Parathyroid adenoma (tissue), 2 donors: ENCODE data around the gene KSR1.
"Not testable (repeated sequence)": the region's sequence is repeated elsewhere in the genome, so short reads cannot be mapped to it uniquely, and the experiment has no call there.

ENCODE experiments used
- H2AFZ ChIP-seq: fragments of 300-600 bp; sonication (generic); one replicate; pipeline ENCODE4 v1.7.0; 2017; ENCODE audit warnings: antibody characterized with exemption, mild to moderate bottlenecking
- H3K27ac ChIP-seq: fragments of 300-600 bp; sonication (generic); one replicate; pipeline ENCODE4 v1.7.0; 2017
- H3K27me3 ChIP-seq: fragments of 300-600 bp; sonication (generic); one replicate; pipeline ENCODE4 v1.7.0; 2017; ENCODE audit warnings: low read length; ENCODE audit not compliant: control insufficient read depth, insufficient read depth
- H3K36me3 ChIP-seq: fragments of 300-600 bp; sonication (generic); one replicate; pipeline ENCODE4 v1.7.0; 2017; ENCODE audit warnings: low read length; ENCODE audit not compliant: control insufficient read depth, insufficient read depth
- H3K4me1 ChIP-seq: fragments of 300-600 bp; sonication (generic); one replicate; pipeline ENCODE4 v1.7.0; 2017; ENCODE audit warnings: control low read depth
- H3K4me2 ChIP-seq: fragments of 300-600 bp; sonication (generic); one replicate; pipeline ENCODE4 v1.7.0; 2017; ENCODE audit warnings: low read length
- H3K4me3 ChIP-seq: fragments of 300-600 bp; sonication (generic); one replicate; pipeline ENCODE4 v1.7.0; 2017; ENCODE audit warnings: low read depth, low read length
- H3K79me2 ChIP-seq: fragments of 300-600 bp; sonication (generic); one replicate; pipeline ENCODE4 v1.7.0; 2017; ENCODE audit warnings: control low read depth
- H3K9ac ChIP-seq: fragments of 300-600 bp; sonication (generic); one replicate; pipeline ENCODE4 v1.7.0; 2017; ENCODE audit warnings: mild to moderate bottlenecking
- H3K9me3 ChIP-seq: fragments of 300-600 bp; sonication (generic); one replicate; pipeline ENCODE4 v1.7.0; 2017; ENCODE audit warnings: low read length; ENCODE audit not compliant: control insufficient read depth
- CTCF ChIP-seq: fragments of 300-600 bp; sonication (generic); IDR thresholded peaks from one replicate; pipeline ENCODE4 v1.7.0; 2017; ENCODE audit warnings: antibody characterized with exemption, mild to moderate bottlenecking
- donor health status: primary hyperparathyroidism.

KSR1 gene

GRCh38 chr17:27439342-27439741, 16.9 kb upstream of the KSR1 start:
- no peak overlapping the region for H3K27ac ChIP-seq

GRCh38 chr17:27442702-27443101, 13.5 kb upstream of the KSR1 start:
- H3K4me1 ChIP-seq, result no peaks in the 10 kb centered on the region
- no peak overlapping the region for H3K4me3 ChIP-seq

More at GRCh38 chr17:27439342-27439741, 16.9 kb upstream of the KSR1 start:
- H3K9ac ChIP-seq, result no peak overlapping the region
- no peaks in the 10 kb centered on the region for H3K36me3 ChIP-seq
- no peak for TF ChIP-seq CTCF
- no peaks in the 10 kb centered on the region for H3K27me3 ChIP-seq
- H3K9me3 ChIP-seq, result no peaks in the 10 kb centered on the region
- no peak overlapping the region for H3K4me3 ChIP-seq
- H3K4me1 ChIP-seq, result no peaks in the 10 kb centered on the region
- no peaks in the 10 kb centered on the region for H3K79me2 ChIP-seq
- H2AFZ ChIP-seq, result no peak overlapping the region
- H3K4me2 ChIP-seq, result no peak overlapping the region

GRCh38 chr17:27443491-27443890, 12.8 kb upstream of the KSR1 start:
- Histone ChIP-seq H2AFZ (no peak overlapping the region), H3K27ac (no peak overlapping the region), H3K27me3 (no peaks in the 10 kb centered on the region), H3K4me2 (no peak overlapping the region), H3K79me2 (no peaks in the 10 kb centered on the region), H3K9me3 (no peaks in the 10 kb centered on the region), H3K4me1 (no peaks in the 10 kb centered on the region), H3K9ac (no peak overlapping the region), H3K4me3 (no peak overlapping the region), H3K36me3 (no peaks in the 10 kb centered on the region)
- no peak for TF ChIP-seq CTCF

More at GRCh38 chr17:27442702-27443101, 13.5 kb upstream of the KSR1 start:
- no peak overlapping the region for H3K9ac ChIP-seq
- H3K4me2 ChIP-seq, result no peak overlapping the region
- no peaks in the 10 kb centered on the region for H3K9me3 ChIP-seq
- H3K36me3 ChIP-seq, result no peaks in the 10 kb centered on the region
- no peak for TF ChIP-seq CTCF
- H3K27ac ChIP-seq, result no peak overlapping the region
- H3K27me3 ChIP-seq, result no peaks in the 10 kb centered on the region
- no peak overlapping the region for H2AFZ ChIP-seq
- H3K79me2 ChIP-seq, result no peaks in the 10 kb centered on the region

GRCh38 chr17:27445971-27446370, 10.3 kb upstream of the KSR1 start:
- H3K4me1 ChIP-seq, result no peaks in the 10 kb centered on the region
- H3K79me2 ChIP-seq, result no peaks in the 10 kb centered on the region
- H3K9ac ChIP-seq, result no peak overlapping the region
- H3K4me3 ChIP-seq, result no peak overlapping the region
- H3K4me2 ChIP-seq, result no peak overlapping the region
- no peak for TF ChIP-seq CTCF
- H3K27me3 ChIP-seq, result no peaks in the 10 kb centered on the region
- no peak overlapping the region for H2AFZ ChIP-seq
- no peaks in the 10 kb centered on the region for H3K36me3 ChIP-seq
- no peaks in the 10 kb centered on the region for H3K9me3 ChIP-seq
- H3K27ac ChIP-seq, result no peak overlapping the region

GRCh38 chr17:27446569-27447301, 9.5 kb upstream of the KSR1 start:
- no peaks in the 10 kb centered on the region for H3K4me1 ChIP-seq
- H2AFZ ChIP-seq, result no peak overlapping the region
- no peaks in the 10 kb centered on the region for H3K79me2 ChIP-seq
- no peaks in the 10 kb centered on the region for H3K27me3 ChIP-seq
- H3K4me3 ChIP-seq, result no peak overlapping the region
- no peak overlapping the region for H3K9ac ChIP-seq
- no peak overlapping the region for H3K4me2 ChIP-seq
- no peaks in the 10 kb centered on the region for H3K36me3 ChIP-seq
- H3K27ac ChIP-seq, result no peak overlapping the region
- H3K9me3 ChIP-seq, result no peaks in the 10 kb centered on the region
- no peak for TF ChIP-seq CTCF

GRCh38 chr17:27448534-27448933, 7.7 kb upstream of the KSR1 start:
- not testable (repeated sequence) for H3K36me3 ChIP-seq, H3K4me2 ChIP-seq, H3K9ac ChIP-seq, H3K4me1 ChIP-seq, H3K9me3 ChIP-seq, H3K27ac ChIP-seq, H3K4me3 ChIP-seq, H3K79me2 ChIP-seq, H2AFZ ChIP-seq, H3K27me3 ChIP-seq
